NCI-H524 (cell line): ENCODE measurements around the gene ALDH1L1.
"Not testable (repeated sequence)": the region's sequence is repeated elsewhere in the genome, so short reads cannot be mapped to it uniquely, and the experiment has no call there.

Experiments
- DNase-seq, 2 experiments: peaks; one replicate each; lab custom pipeline; 2025; lab: John Stamatoyannopoulos, UW

ALDH1L1 gene

DNA sequence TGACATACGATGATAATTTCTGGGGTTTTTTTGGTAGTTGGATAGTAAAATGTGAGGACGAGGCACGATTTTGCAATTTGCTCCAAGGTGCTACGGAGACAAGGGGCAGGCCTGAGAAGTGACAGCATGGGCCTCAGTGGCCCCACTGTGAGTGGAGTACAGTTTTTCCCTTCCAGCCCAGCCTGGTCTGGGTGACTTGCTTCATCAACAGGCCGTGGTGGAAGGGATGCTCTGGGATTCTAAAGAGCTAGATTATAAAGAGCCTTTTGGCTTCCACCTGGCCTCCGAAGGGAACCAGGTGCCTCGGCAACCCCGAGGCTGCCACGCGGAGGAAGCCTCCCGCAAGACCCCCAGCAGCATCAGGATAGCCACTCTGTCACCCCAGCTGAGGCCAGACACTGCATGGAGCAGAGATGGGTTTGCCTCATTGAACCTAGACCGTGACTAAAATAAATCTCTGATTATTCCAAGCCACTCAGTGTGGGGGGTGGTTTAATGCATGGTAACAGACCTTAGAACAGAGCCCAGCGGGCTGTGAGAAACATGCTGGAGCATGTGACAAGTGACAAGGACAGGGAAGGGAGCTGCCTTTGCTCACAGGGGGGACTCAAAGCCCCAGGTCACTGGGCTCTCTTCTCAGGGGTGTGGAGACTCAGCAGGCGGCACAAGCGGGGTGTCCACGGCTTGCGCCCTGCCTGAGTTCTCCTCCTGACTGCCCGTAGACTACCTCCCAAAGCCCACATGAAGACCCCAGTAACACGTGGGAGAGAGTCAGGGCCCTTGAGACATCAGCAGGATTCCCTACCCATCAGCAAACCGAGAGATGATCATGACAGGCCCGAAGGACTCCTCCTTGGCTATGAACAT lies 73.8 kb downstream of the ALDH1L1 start:
- no peak for DNase-seq

GRCh38 chr3:126105691-126106187 lies 74.6 kb downstream of the ALDH1L1 start:
- DNase-seq: no peak

DNA sequence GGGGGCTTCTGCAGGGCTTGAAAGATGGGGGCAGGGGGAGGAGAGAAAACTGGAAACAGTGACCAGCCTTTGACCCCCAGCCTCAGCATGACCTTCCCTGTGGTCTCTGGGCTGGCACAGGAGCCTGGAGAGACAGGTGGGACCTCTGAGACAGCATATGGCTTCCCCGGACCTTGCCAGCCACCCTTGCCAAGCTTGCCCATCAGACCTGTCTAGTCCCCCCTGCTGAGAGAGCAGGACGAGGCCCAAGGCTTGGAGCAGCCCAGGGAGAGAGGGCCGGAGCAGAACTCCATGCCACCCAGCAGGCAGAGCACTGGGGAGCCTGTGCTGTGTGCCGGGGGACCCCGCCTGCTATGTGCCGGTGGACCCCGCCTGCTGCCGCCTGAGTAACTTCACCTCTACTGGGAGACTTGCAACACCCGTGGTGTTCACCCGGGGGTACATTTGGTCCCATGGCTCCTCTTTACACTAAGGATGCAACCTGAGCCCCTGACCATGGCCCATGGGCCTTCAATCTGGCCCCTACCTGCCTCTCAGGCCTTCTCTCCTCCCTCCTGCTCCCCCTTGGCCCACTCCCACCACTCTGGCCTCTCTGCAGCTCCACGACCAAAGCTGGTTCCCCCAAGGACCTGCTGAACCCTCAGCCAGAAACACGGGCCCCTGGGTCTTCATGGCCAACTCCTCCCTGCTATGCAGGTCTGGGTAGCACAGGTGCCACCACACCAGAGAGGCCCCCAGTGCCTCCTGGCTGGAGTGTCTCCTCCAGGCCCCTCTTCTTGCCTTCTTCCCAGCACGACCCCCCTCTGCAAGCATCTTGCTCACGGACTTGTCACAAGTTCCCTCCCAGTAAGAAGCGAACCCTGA lies 75.4 kb downstream of the ALDH1L1 start:
- no peak for DNase-seq

DNA sequence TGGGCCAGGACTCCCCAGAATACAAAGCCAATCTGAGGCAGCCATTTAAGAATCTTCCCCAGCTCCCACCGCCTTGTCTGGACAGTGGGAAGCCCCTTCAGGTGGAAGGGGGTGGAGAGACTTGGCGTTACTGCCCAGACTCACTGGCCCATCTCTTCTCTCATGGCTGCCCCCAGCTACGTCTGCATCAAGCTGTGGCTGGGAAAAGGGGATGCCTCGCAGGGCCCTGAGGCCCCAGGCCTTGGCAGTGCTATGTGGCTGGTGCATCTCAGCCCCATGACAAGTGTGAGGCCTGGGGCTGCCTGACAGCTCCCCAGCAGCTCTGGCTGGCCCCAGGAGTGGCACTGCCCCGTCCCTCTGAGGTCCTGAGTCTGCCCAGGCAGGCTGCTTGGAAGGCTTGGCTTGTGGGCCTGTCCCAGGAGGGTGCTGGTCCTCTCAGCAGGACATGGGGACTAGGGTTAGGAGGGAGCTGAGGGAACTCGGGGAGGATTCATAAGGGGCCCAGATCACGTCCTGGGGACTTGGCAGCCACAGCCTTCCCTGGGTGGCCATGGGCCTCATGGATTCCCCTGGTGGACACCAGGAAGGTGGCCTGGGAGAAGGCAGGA lies 76.3 kb downstream of the ALDH1L1 start:
- no peak for DNase-seq

DNA sequence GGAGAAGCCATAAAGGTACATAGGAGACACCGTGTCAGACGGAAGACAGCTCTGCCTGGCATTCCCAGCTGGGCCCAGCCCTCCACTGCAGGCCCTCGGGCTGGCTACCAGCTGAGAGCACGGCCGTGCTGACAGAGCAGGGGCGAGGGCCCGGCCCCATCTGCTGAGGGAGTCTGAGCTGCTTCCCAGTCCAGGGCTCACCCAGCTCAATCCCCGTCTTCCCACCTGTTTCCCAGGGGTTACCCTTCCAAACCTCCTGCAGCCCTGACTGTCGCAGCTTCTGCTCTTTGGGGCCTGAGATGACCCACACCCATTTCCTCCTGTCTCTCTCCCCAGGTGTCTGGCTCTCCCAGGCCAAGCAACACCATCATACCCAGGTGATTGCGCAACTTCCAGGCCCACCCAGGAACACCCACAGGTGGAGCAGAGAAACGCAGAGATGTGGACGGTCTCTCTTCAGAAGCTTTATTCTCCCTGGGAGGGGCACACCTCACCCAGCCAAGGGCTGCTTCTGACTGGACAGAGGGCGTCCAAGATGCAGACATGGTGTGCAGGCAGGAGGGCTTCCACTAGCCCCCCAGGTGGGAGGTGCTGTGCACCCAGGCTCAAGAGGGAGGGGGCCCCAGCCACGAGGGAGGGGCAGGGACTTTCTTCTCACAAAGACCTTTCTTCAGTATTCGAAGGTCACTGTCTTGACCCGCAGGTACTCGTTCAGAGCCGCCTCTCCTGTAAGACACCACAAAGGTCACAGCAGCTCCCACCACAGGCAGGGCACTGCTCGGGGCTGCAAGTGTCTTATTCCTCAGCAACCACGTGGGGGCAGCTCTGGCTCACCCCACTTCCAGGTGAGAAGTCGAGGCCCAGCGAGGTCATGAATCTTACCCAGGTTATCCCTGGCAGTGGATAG lies 77.0 kb downstream of the ALDH1L1 start:
- DNase-seq: peak in 1 of 2 experiments; percentile 17

GRCh38 chr3:126102530-126102951 lies 77.8 kb downstream of the ALDH1L1 start:
- no peak for DNase-seq

DNA sequence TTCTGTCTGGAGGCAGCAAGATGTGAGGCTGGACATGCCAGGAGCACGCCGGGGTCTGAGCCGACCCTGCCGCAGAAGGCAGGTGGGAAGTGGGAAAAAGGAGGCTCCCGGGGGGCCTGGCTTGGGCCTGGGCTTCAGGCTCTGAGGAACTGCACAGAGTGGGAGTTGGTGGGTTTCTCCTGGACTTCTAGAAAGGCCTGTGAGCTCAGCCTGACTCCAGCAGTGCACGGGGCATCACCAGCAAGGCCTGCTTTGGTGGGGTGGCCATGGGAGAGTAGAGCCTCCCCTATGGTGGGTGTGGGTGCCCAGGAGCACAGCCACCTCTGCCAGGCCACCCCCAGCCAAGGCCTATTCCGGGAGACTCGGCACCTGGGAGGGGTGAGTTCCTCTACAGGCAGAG lies 78.4 kb downstream of the ALDH1L1 start:
- DNase-seq: no peak

- no peak for DNase-seq
Observed at GRCh38 chr3:126101521-126101982, 78.8 kb downstream of the ALDH1L1 start.

DNA sequence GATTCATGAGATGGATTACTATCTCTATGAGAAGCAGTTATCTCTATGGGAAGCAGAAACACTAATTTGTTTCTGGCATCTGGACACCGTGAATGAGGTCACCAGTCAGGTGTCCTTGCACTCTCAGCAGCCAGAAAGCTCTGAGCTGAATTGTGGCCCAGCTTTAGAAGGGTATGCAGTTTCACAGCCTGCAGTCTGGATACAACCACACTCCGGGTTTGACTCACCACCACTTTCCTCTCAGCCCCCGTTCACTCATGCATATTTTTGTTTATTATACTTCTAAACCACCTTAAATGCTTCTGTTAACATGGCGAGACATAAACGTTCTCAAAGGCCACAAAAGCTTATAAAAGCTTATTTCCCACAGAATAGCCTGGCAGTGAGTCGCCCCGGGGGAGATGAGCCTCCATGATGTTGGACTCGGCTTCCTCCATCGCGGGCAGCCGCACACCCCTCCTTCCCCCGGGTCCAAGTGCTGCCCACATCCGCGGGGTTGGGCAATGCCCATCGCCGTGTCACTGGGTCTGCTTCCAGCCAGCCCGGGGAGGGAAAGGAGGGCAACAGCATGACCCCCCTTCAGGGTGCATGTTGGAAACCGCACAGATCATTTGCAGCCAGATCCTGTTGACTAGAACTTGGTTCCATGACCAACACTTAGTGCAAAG lies 79.6 kb downstream of the ALDH1L1 start:
- no peak for DNase-seq

GRCh38 chr3:126100269-126100633 lies 80.1 kb downstream of the ALDH1L1 start:
- DNase-seq: no peak

GRCh38 chr3:126098391-126098858 lies 82.0 kb downstream of the ALDH1L1 start:
- no peak for DNase-seq

- no peak for DNase-seq
Observed at GRCh38 chr3:126097801-126098200, 82.6 kb downstream of the ALDH1L1 start.

GRCh38 chr3:126096274-126096673 lies 84.1 kb downstream of the ALDH1L1 start:
- DNase-seq: not testable (repeated sequence)

DNA sequence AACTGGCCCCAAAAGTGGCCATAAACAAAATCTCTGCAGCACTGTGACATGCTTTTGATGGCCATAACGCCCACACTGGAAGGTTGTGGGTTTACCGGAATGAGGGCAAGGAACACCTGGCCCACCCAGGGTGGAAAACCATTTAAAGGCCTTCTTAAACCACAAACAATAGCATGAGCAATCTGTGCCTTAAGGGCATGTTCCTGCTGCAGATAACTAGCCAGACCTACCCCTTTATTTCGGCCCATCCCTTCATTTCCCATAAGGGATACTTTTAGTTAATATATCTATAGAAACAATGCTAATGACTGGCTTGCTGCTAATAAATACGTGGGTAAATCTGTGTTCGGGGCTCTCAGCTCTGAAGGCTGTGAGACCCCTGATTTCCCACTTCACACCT lies 88.3 kb downstream of the ALDH1L1 start:
- DNase-seq: not testable (repeated sequence)

GRCh38 chr3:126087552-126088175 lies 92.7 kb downstream of the ALDH1L1 start:
- no peak for DNase-seq

GRCh38 chr3:126085841-126086240 lies 94.5 kb downstream of the ALDH1L1 start:
- no peak for DNase-seq

DNA sequence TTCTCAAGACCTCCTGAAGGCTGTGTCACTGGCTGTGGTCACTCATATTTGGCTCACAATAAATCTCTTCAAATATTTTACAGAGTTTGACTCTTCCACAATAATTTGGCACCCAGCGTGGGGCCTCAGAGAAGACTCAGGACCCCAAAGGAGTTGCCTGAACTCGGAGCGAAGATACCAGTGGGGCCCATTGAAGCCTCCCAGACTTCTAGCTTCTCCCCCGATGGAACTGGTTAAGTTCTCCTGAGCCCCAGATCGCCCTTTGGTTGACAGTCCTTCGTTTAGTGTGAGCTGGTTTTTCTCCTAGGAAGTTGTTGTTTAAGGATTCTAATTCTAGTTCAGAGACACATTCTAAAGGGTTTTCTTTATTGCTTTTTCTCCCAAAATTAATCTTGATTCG lies 95.1 kb downstream of the ALDH1L1 start:
- DNase-seq: no peak

- no peak for DNase-seq
Observed at GRCh38 chr3:126084768-126085180, 95.6 kb downstream of the ALDH1L1 start.

DNA sequence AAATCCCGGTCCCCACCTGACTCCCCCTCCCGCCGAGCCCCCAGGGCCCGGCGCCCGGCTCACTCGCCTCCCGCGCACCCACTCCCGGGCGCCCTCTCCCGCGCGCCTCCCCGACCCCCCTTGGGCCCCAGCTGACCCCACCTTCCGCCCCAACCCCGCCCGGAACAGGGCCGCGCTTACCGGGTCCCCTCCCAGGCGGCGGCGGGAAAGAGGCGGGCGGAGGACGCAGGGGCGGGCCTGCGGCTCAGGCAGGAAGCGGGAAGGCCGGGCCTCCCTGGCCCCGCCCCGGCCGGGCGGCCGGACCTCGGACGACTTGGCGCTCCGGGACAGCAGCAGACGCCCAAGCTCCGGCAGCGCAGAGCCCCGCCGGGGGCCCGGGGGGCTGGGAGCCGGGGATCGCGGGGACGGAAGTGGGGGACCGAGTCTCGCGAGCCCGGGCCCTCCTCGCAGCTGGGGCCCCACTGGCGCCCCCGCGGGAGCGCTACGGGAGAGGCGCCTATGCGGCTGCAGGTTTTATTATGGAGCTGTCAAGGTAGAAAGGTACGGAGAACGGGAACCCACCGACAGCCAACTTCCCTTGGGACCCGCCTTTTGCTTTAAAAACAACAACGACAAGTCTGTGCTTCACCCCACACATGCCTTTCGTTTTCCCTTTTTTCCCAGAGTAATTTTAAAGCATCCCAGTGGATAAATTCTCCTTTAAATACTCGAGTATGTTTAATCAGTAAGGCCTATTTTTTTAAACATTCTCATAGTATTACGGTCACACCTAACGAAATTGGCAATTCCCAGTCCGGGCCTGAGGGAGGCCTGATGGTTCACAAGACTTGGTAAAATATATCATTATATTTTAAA lies 96.2 kb downstream of the ALDH1L1 start, which contains the start of gene SLC41A3:
TSS of gene SLC41A3 (minus strand) at position 212 of the 855 bp plus-strand sequence. CDS start 15,905 bp downstream, outside the sequence.
- DNase-seq: peak; percentile 82 to 88
